SK-N-SH treated with all-trans-retinoic acid at 6 μM for 48 hours (cell line): ENCODE results near the gene SPOPL.

Experiments used
- CSDC2 ChIP-seq: fragments of 250-450 bp; sonication (Bioruptor Pico); IDR thresholded peaks from 2 replicates; pipeline ENCODE4 v1.5.0; 2020; ENCODE audit warnings: mild to moderate bottlenecking, moderate library complexity
- TOX ChIP-seq: fragments of 250-450 bp; sonication (Bioruptor Pico); IDR thresholded peaks from 2 replicates; pipeline ENCODE4 v1.8.0; 2021; ENCODE audit warnings: mild to moderate bottlenecking, moderate library complexity, borderline replicate concordance
- TF ChIP-seq, protein P1 (sequence below): fragments of 250-450 bp; sonication (Bioruptor Pico); IDR thresholded peaks from 2 replicates; pipeline ENCODE4 v1.8.0; 2021; ENCODE audit warnings: low read depth, mild to moderate bottlenecking, moderate library complexity, borderline replicate concordance
- TF ChIP-seq, protein P2 (sequence below): fragments of 250-450 bp; sonication (Bioruptor Pico); IDR thresholded peaks from 2 replicates; pipeline ENCODE4 v1.8.0; 2020; ENCODE audit warnings: mild to moderate bottlenecking, moderate library complexity, borderline replicate concordance

DNA sequence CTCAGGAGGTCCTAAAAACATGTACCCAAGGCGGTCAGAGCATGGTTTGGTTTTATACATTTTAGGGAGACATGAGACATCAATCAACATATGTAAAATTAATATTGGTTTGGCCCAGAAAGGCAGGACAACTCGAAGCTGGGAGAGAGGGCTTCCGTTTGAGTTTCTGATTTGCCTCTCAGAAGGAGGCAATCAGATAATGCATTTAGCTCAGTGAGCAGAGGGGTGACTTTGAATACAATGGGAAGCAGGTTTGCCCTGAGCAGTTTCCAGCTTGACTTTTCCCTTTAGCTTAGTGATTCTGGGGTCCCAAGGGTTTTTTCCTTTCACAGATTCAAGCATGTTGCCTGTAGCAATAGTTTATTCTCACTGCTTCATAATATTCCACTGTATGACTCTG lies 12.6 kb downstream of the SPOPL start:
- TF ChIP-seq, protein P1, sequence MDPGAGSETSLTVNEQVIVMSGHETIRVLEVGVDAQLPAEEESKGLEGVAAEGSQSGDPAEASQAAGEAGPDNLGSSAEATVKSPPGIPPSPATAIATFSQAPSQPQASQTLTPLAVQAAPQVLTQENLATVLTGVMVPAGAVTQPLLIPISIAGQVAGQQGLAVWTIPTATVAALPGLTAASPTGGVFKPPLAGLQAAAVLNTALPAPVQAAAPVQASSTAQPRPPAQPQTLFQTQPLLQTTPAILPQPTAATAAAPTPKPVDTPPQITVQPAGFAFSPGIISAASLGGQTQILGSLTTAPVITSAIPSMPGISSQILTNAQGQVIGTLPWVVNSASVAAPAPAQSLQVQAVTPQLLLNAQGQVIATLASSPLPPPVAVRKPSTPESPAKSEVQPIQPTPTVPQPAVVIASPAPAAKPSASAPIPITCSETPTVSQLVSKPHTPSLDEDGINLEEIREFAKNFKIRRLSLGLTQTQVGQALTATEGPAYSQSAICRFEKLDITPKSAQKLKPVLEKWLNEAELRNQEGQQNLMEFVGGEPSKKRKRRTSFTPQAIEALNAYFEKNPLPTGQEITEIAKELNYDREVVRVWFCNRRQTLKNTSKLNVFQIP (CRISPR knock-in tag), result no peak
- TF ChIP-seq CSDC2 (CRISPR knock-in tag), result no peak
- TF ChIP-seq, protein P2, sequence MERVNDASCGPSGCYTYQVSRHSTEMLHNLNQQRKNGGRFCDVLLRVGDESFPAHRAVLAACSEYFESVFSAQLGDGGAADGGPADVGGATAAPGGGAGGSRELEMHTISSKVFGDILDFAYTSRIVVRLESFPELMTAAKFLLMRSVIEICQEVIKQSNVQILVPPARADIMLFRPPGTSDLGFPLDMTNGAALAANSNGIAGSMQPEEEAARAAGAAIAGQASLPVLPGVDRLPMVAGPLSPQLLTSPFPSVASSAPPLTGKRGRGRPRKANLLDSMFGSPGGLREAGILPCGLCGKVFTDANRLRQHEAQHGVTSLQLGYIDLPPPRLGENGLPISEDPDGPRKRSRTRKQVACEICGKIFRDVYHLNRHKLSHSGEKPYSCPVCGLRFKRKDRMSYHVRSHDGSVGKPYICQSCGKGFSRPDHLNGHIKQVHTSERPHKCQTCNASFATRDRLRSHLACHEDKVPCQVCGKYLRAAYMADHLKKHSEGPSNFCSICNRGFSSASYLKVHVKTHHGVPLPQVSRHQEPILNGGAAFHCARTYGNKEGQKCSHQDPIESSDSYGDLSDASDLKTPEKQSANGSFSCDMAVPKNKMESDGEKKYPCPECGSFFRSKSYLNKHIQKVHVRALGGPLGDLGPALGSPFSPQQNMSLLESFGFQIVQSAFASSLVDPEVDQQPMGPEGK (CRISPR knock-in tag), result no peak
- TF ChIP-seq TOX (CRISPR knock-in tag), result no peak
